Pancreas (tissue), 10 donors: Measurements from ENCODE around the gene MRPS10. TPM values are rescaled to one million over a fixed set of nuclear protein-coding genes. Genes with fewer than 3 reads are reported as not detected.
"Not testable (repeated sequence)": the region's sequence is repeated elsewhere in the genome, so short reads cannot be mapped to it uniquely, and the experiment has no call there.

ENCODE experiments used
- ATAC-seq, 4 donors: fragments of 200-7000 bp; cut with Tn5 transposase; one replicate each; pipeline versions ENCODE4 v1.8.0 to v1.9.1; 2020; ENCODE audit warnings: mild to moderate bottlenecking in 4 of 4, moderate library complexity in 4 of 4
- DNase-seq, 6 donors: peaks; one replicate each; pipeline ENCODE4 v3.0.0-alpha.2; 2020
- FAIRE-seq: peaks from 2 replicates; lab custom pipeline; 2012; peaks lifted over from hg19 to GRCh38; lab: Jason Lieb, UNC
- H3K27ac ChIP-seq, 4 donors: fragments of 200-600 bp; sonication (generic); 1 replicate in 3 of 4; 2 replicates in 1 of 4; pipeline versions ENCODE4 v1.5.0 to v1.8.0; 2020
- H3K27me3 ChIP-seq, 4 donors: fragments of 200-600 bp; one replicate each; pipeline ENCODE4 v1.8.0; 2021
- H3K36me3 ChIP-seq, 3 donors: fragments of 200-600 bp; sonication (generic) in 1 of 3; one replicate each; pipeline versions ENCODE4 v1.5.0 to v1.8.0; 2020 to 2021
- H3K4me1 ChIP-seq, 3 donors: fragments of 200-600 bp; one replicate each; pipeline ENCODE4 v1.8.0; 2021
- H3K4me3 ChIP-seq, 4 donors: fragments of 200-600 bp; sonication (generic) in 2 of 4; one replicate each; pipeline versions ENCODE4 v1.5.0 to v1.8.0; 2020 to 2021
- H3K9me3 ChIP-seq, 4 donors: fragments of 200-600 bp; one replicate each; pipeline ENCODE4 v1.8.0; 2021
- WGBS, 2 donors: extraction: QIAGEN DNeasy Blood & Tissue Kit; methylation state at CpG; one replicate each; pipeline ENCODE4 v1.1.7; 2013; 5-methylcytosine and 5-hydroxymethylcytosine counted together
- intact Hi-C, 3 donors: fragments of 100-400 bp; cut with DNase I; formaldehyde crosslinking; loops; one replicate each; pipeline versions ENCODE4 v1.11.1 to v1.14.2; 2022
- polyA plus RNA-seq, 2 donors: library from polyadenylated mRNA; stranded (reverse); fragments of 200-250 nt; gene quantifications; one replicate each; pipeline ENCODE4 v1.2.3, GENCODE V29; 2013
- total RNA-seq, 6 donors: library from RNA; stranded (reverse); fragmentation: NEBNext Ultra II Directional in 4 of 6; extraction: Animal tissue kit (Norgen Biotek cat#: 25700) in 4 of 6; gene quantifications; one replicate each; pipeline versions ENCODE4 v1.2.1 to v1.2.4, GENCODE V29; 2021 to 2023
- TF ChIP-seq, protein P1 (sequence below), 4 donors: fragments of 200-600 bp; sonication (generic) in 3 of 4; IDR thresholded peaks; one replicate each; pipeline versions ENCODE4 v1.5.0 to v1.8.0; 2021; ENCODE audit warnings: antibody characterized with exemption in 4 of 4
- donor health status: healthy with polysubstance abuse.
- donor health status: DM: no; HTN: no; CAD: no; lungs with moderate emphysema.
- donor health status: DM: no; HTN: no; CAD: no.
- donor health status: control.
- donor health status: control.
- donor health status: Bipolar disorder and iron deficiency.
- donor health status: DM: yes; HTN: yes; CAD: no.
- donor health status: DM: no; HTN: no; CAD: no.
- donor health status: DM: no; HTN: no; CAD: no.
- donor health status: DM: yes; HTN: yes; CAD: no.

The MRPS10 gene
- total and polyA plus RNA-seq, 8 donors, result 6.7 to 12.5 (median 10.8) TPM

DNA sequence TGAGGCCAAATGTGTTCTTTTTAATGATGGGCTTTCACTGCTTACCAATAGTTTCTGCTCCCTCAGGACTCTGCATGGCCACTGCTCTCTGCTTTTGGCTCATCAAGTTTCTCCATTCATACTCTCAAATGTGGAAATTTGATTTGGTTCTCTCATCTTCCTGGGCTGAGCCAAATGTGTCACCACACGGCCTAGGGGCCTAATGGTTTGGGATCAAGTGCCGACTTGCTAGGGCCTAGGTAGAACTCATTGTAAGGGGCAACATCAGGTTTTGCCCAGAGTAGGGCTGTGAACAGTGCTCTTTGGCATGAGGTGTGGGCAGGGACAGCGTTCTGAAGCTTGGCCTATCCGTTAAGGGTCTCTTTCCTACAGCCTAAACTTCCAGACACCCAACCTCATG, 3.9 kb upstream of the MRPS10 start:
- no peaks in the 10 kb centered on the region for H3K27me3 ChIP-seq
- intact Hi-C loops, result no loop called here
- DNase-seq (no peak), ATAC-seq (no peak), FAIRE-seq (no peak)
- TF ChIP-seq, protein P1, sequence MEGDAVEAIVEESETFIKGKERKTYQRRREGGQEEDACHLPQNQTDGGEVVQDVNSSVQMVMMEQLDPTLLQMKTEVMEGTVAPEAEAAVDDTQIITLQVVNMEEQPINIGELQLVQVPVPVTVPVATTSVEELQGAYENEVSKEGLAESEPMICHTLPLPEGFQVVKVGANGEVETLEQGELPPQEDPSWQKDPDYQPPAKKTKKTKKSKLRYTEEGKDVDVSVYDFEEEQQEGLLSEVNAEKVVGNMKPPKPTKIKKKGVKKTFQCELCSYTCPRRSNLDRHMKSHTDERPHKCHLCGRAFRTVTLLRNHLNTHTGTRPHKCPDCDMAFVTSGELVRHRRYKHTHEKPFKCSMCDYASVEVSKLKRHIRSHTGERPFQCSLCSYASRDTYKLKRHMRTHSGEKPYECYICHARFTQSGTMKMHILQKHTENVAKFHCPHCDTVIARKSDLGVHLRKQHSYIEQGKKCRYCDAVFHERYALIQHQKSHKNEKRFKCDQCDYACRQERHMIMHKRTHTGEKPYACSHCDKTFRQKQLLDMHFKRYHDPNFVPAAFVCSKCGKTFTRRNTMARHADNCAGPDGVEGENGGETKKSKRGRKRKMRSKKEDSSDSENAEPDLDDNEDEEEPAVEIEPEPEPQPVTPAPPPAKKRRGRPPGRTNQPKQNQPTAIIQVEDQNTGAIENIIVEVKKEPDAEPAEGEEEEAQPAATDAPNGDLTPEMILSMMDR (IDR thresholded peaks at IDR 0.05), result no peak
- H3K4me1 ChIP-seq, result peaks cover 5 to 9% (median 6%) of the 10 kb centered on the region in 3 donors
- whole genome bisulfite sequencing, 2 donors, result 65 to 77% methylated on average over 4 of the region's 4 CpGs
- H3K36me3 ChIP-seq, result no peaks in the 10 kb centered on the region
- no peak overlapping the region for H3K27ac ChIP-seq
- no peak overlapping the region for H3K4me3 ChIP-seq
- H3K9me3 ChIP-seq, result no peaks in the 10 kb centered on the region

DNA sequence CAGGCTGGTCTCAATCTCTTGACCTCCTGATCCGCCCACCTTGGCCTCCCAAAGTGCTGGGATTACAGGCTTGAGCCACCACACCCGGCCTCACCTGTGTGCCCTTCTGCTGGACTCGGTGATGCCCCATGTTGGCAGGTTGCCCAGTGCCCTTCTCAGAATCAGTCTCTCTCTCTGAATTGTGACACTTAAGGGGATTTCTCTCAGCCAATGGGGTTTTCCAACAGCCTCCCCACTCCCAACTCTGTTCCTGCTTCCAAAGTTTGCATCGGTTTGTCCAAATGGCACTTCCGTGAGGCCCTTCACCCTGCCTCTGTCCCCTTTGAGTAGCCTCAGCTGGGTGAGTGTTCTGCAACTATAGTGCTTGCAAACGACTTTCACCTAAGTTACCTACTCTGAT, 3.1 kb upstream of the MRPS10 start:
- Histone ChIP-seq H3K4me1 (peaks cover 2 to 8% (median 6%) of the 10 kb centered on the region in 3 donors), H3K27ac (no peak overlapping the region), H3K9me3 (no peaks in the 10 kb centered on the region), H3K27me3 (no peaks in the 10 kb centered on the region), H3K36me3 (no peaks in the 10 kb centered on the region), H3K4me3 (no peak overlapping the region)
- intact Hi-C loops, result no loop called here
- FAIRE-seq (no peak), DNase-seq (no peak), ATAC-seq (no peak)
- 63 to 72% methylated on average over 6 of the region's 6 CpGs for WGBS, 2 donors
- TF ChIP-seq, protein P1 (IDR thresholded peaks at IDR 0.05), result no peak

DNA sequence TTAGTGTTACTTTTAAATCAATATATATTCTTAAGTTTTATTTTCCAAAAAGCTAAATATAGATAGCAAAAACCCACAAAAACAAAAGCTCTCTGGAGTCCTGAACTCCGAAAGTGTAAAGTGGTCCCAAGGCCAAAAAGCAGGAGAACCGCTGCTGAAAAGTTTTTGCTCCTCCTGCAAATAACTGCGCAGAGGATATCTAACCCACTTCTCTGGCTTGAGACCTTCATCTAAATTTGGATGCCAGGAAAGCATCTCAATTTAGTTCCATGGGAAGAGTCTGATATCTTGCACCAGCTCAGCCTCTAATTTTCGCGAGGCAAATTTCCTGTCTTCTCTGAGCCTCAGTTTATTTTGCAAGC, 523 bp downstream of the MRPS10 start:
- TF ChIP-seq, protein P1 (IDR thresholded peaks at IDR 0.05), result no peak
- H3K4me3 ChIP-seq, result peak overlapping the region; percentile 43 to 71 (median 48)
- DNase-seq, result no peak
- no peaks in the 10 kb centered on the region for H3K36me3 ChIP-seq
- intact Hi-C loops, result no loop called here
- ATAC-seq, result peak in 1 of 4 donors; percentile 5
- peaks cover 0 to 8% (median 6%) of the 10 kb centered on the region in 3 donors for H3K4me1 ChIP-seq
- no peak for FAIRE-seq
- H3K9me3 ChIP-seq, result no peaks in the 10 kb centered on the region
- H3K27ac ChIP-seq, result peak overlapping the region in 2 of 4 donors; percentile 4 to 12
- H3K27me3 ChIP-seq, result no peaks in the 10 kb centered on the region
- WGBS, 2 donors, result 0 to 2% methylated on average over 5 of the region's 5 CpGs

DNA sequence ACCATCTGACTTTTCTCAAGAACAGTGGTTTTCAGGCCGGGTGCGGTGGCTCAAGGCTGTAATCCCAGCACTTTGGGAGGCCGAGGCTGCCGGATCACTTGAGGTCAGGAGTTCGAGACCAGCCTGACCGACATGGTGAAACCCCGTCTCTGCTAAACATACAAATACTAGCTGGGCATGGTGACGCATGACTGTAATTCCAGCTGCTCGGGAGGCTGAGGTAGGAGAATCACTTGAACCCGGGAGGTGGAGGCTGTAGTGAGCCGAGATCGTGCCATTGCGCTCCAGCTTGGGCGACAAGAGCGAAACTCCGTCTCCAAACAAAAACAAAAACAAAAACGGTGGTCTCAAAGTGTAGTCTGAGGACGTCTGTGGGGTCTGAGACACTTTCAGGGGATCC, 1.2 kb downstream of the MRPS10 start:
- DNase-seq, H3K4me1 ChIP-seq, intact Hi-C loops, H3K36me3 ChIP-seq, ATAC-seq, FAIRE-seq, H3K27ac ChIP-seq, H3K27me3 ChIP-seq, H3K9me3 ChIP-seq: not testable (repeated sequence)
- WGBS, 2 donors, result 65 to 75% methylated on average over 18 of the region's 18 CpGs
- H3K4me3 ChIP-seq, result peak overlapping the region in 1 of 4 donors; percentile 52

DNA sequence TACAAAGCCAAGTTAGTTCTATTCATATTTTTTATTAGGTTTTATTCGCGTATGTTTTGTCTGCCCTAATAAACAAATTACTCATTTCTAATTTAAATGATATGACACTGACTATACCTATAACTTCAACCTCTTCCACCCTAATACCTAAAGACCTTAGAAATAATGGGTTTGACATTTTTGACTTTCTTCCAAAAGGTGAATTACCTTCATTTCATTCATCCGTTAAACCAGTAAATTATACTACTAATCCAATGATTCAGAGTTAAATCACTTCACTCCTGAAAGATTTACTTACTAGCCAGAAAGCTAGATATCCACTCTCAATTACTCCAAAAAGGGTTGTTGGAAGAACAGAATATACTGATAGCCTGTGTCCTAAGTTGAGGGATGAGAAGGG, 5.2 kb downstream of the MRPS10 start:
- Histone ChIP-seq H3K27me3 (no peaks in the 10 kb centered on the region), H3K27ac (no peak overlapping the region), H3K36me3 (peaks cover 0 to 28% (median 12%) of the 10 kb centered on the region in 3 donors), H3K9me3 (no peaks in the 10 kb centered on the region), H3K4me3 (no peak overlapping the region), H3K4me1 (peaks cover 0 to 10% (median 8%) of the 10 kb centered on the region in 3 donors)
- ATAC-seq (no peak), FAIRE-seq (no peak), DNase-seq (no peak)
- intact Hi-C loops, result no loop called here
- TF ChIP-seq, protein P1 (IDR thresholded peaks at IDR 0.05), result no peak
- WGBS, 2 donors, result 74 to 90% methylated on average over 3 of the region's 3 CpGs
